ENCODE measurements around the gene FAM162A.
"Not testable (repeated sequence)": the region's sequence is repeated elsewhere in the genome, so short reads cannot be mapped to it uniquely, and the experiment has no call there.

The FAM162A gene

GRCh38 chr3:122383771-122384697, at the start of gene FAM162A:
Gene FAM162A (plus strand): TSS chr3:122384182. CDS start chr3:122384266, 84 bp downstream.
- DNase-seq (ENCODE audit: low read depth in 2 of 2) = peak; percentile 82 to 86

GRCh38 chr3:122342803-122343202, 41.2 kb upstream of the FAM162A start:
- DNase-seq (ENCODE audit: low read depth in 2 of 2) = no peak

GRCh38 chr3:122343654-122344053, 40.3 kb upstream of the FAM162A start:
- DNase-seq (ENCODE audit: low read depth in 2 of 2) = no peak

GRCh38 chr3:122349171-122349570, 34.8 kb upstream of the FAM162A start:
- no peak for DNase-seq (ENCODE audit: low read depth in 2 of 2)

- no peak for DNase-seq (ENCODE audit: low read depth in 2 of 2)
Measured at GRCh38 chr3:122350814-122351418, 33.1 kb upstream of the FAM162A start.

- DNase-seq (ENCODE audit: low read depth in 2 of 2) = no peak
Measured at GRCh38 chr3:122351612-122352011, 32.4 kb upstream of the FAM162A start.

- DNase-seq (ENCODE audit: low read depth in 2 of 2) = no peak
Measured at GRCh38 chr3:122353215-122353614, 30.8 kb upstream of the FAM162A start.

- DNase-seq (ENCODE audit: low read depth in 2 of 2) = no peak
Measured at GRCh38 chr3:122353893-122354401, 30.0 kb upstream of the FAM162A start.

- no peak for DNase-seq (ENCODE audit: low read depth in 2 of 2)
Measured at GRCh38 chr3:122355612-122356011, 28.4 kb upstream of the FAM162A start.

GRCh38 chr3:122356402-122356801, 27.6 kb upstream of the FAM162A start:
- DNase-seq (ENCODE audit: low read depth in 2 of 2) = no peak

GRCh38 chr3:122357828-122358702, 25.9 kb upstream of the FAM162A start:
- DNase-seq (ENCODE audit: low read depth in 2 of 2) = no peak

GRCh38 chr3:122358703-122359032, 25.3 kb upstream of the FAM162A start:
- DNase-seq (ENCODE audit: low read depth in 2 of 2) = no peak

GRCh38 chr3:122362026-122362425, 22.0 kb upstream of the FAM162A start:
- DNase-seq (ENCODE audit: low read depth in 2 of 2) = no peak

GRCh38 chr3:122364490-122364889, 19.5 kb upstream of the FAM162A start:
- no peak for DNase-seq (ENCODE audit: low read depth in 2 of 2)

- no peak for DNase-seq (ENCODE audit: low read depth in 2 of 2)
Measured at GRCh38 chr3:122365073-122365472, 18.9 kb upstream of the FAM162A start.

GRCh38 chr3:122365582-122366378, 18.2 kb upstream of the FAM162A start:
- not testable (repeated sequence) for DNase-seq (ENCODE audit: low read depth in 2 of 2)

- no peak for DNase-seq (ENCODE audit: low read depth in 2 of 2)
Measured at GRCh38 chr3:122366379-122366749, 17.6 kb upstream of the FAM162A start.

GRCh38 chr3:122374034-122374433, 9.9 kb upstream of the FAM162A start:
- no peak for DNase-seq (ENCODE audit: low read depth in 2 of 2)

GRCh38 chr3:122377975-122378374, 6.0 kb upstream of the FAM162A start:
- no peak for DNase-seq (ENCODE audit: low read depth in 2 of 2)

- DNase-seq (ENCODE audit: low read depth in 2 of 2) = peak; percentile 60 to 67
Measured at GRCh38 chr3:122382888-122383666, 905 bp upstream of the FAM162A start, which contains the start of gene MIX23. Gene MIX23 (minus strand): TSS chr3:122383231. CDS start chr3:122383224, 7 bp downstream.

All from stimulated activated CD8-positive, alpha-beta memory T cell treated with anti-CD3 and anti-CD28 coated beads, Interleukin-2, amount 100 ng/mL, for 1 hour (primary cell).